Islet of Langerhans (tissue), 1 donor: ENCODE measurements around the gene ARMC12.
"Not testable (repeated sequence)": the region's sequence is repeated elsewhere in the genome, so short reads cannot be mapped to it uniquely, and the experiment has no call there.

Experiments used
- FAIRE-seq: peaks from one replicate; lab custom pipeline; 2011; peaks lifted over from hg19 to GRCh38; lab: Jason Lieb, UNC

ARMC12 gene

DNA sequence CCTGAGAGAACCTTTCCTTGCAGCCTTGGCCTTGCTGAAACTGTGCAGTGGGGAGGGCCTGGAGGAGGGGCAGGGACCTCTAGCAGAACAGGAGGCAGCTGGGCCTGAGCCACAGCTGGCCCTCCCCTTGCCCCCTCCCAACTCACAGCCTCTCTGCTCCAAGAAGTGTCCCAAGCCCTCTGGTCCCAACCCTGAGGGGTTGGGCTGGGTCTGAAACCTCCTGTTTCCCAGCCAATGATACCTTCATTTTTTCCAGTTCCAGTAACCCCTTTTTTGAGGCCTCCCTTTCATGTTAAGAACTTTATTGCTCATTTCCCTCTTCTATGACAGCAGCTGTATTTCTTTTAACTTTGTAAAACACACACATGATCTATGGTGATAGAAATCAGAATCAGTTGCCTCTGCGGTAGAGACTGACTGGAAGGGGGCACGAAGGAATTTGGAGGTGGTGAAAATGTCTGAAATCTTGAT lies 17.9 kb upstream of the ARMC12 start:
- no peak for FAIRE-seq

DNA sequence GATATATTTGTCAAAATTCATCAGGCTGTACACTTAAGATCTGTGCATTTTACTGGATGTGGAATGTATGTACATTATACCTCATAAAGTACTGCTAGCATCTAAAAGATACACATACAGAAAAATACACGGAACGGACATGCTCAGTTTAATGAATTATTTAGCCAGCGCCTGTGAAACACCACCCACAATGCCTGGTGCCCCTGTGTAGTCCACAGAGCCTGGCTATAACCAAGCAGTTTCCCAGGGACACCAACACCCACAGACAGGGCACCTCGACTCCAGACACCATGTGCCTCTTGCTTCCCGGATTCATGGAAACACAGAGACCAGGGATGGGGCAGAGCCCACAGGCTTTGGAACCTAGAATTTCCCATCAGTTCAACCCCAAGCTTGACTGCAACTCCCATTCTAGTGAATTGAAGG lies 17.4 kb upstream of the ARMC12 start:
- FAIRE-seq, result no peak

DNA sequence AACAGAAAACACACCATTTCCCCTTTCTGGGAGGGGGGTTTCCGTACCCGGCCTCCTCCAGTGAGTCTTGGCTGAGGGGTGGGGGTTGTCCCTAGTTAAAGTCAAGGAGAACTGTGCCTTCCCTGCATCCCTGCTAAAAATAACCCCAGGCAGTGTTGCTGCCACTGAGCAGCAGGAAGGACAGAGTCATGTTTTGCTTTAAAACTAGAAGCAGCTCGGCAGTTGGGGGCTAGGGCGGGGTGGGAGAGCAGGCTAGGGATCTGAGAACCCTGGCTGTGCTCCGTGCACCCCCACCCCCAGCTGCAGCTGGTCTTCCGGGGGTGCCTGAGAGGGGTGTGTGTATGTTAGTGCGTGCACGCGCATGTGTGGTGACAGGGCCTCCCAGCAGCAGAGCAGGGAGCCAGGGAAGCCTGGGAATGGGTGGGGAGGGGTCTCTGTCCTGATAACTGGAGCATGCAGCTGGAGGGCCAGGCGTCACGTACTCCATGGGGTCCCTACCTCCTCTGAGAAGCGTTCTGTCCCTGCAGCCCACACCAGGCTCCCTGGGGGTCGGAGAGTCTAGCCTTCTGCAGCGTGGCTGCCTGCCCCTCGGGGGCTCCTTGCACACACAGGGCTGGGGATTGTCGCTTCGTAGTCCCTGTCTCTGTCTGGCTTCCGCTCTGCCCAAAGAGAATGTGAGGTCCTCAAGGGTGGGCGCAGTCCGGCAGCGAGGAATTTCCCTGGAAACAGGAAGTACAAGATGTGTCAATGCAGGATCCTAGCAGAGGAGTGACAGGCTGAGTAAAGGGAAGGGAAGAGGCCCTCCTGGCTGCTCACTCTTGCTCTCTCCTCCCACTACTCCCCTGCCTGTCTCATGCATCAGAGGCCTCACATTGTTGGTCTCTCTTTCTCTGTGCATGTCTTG lies 16.8 kb upstream of the ARMC12 start:
- FAIRE-seq, result no peak

DNA sequence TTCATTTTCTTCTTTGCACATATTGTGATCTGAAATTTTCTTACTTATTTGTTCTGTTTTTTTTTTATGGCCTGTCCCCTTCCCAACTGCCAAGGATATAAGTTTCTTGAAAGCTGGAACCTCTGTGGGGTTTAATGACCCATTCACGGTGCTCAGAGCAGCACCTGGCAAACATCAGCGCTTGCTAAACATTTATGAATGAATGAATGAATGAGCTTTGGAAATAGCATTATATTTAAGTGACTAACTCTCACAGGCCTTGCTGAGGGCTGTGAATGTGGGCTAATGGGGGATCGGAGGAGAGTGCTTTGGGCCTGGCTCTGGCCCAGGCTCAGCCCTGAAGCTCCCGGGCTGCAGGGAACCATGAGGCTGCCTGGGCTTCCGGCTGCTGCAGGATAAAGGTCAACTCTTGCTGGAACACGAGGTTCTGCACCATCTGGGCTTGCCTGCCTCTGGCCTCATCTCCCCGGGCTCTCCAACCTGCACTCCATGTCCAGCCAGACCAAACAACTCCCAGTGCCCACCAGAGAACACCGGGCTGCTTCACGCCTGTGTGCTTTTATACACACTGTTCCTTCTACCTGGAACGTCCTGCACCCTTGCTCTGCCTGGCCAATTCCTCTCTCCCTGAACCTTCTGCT lies 14.6 kb upstream of the ARMC12 start:
- no peak for FAIRE-seq

DNA sequence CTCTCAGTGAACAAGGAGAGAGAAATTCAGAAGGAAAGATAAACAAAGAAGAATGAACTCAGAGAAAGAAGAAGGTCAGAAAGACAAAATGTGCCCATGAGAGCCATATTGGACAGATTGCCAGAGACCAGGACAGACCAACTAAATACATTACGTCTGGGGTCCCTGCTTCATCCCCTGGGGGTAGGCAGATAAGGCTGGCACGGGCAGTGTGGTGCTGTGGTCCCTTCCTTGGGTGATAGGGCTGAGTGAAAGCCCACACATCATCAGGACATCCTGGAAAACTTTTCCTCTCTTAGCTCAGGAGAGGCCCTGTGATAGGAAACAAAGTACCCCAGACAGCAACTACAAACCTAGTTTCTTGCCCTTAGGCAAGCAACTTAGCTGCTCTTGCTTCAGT lies 13.2 kb upstream of the ARMC12 start:
- no peak for FAIRE-seq

DNA sequence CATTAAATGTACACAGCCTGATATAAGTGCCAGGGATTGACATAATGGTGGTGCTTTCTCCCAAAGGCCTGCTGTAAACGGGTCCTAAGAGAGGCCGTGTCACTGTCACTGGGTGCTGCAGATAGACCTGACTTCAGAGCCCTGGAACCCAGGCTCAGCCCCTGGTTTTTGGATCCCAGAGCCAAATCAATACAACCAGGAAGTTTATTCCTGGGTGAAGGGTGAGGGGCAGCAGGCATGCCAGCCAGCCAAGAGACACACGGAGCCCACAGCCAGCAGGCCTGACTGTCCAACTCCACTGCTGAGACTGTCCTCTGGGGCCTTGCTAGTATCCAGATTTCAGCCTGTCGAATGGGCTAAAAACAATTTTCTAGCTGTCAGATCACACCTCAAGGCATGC lies 12.8 kb upstream of the ARMC12 start:
- FAIRE-seq, result no peak

DNA sequence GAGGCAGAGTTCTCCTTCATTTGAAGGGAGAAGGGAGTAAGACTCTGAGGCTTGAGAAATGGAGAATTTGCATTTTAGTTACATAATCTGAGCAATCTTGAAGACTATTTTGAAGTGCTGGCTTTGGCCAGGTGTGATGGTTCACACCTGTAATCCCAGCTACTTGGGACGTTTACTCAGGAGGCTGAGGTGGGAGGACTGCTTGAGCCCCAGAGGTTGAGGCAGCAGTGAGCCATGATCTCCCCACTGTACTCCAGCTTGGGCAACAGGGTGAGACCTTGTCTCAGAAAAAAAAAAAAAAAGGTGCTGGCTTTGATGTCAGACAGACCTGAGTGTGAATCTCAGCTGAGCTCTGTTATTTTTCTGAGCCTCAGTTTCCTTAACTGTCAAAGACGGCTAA lies 12.4 kb upstream of the ARMC12 start:
- FAIRE-seq, result no peak

DNA sequence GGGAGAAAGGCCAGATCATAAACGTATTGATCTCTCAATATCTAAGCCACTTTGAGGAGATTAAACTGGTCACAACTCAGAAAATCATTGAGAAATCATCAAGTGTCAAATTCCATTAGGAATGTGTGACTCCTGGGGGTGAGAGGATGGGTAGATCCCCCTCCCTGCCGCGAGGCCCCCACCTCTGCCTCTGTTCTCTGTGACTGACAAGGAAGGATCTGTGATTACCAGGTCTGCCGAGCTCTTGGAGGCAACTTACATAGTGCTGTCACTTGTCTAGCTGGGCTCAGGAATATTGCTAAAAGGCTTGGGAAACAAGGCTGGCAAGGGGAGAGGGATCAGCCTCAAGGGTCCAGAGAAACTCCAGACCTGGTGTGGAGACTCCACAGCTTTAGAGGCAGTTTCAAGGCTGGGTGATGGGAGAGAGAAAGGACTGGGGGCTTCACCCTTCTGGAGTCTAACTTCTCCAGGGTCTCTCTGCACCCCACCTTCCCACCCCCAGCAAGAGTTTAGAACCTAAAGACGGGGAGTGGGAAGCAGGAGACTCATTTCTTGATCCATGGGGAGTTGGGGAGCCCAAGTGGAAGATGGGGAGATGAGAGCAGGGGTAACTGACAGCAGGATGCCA lies 11.6 kb upstream of the ARMC12 start:
- no peak for FAIRE-seq

DNA sequence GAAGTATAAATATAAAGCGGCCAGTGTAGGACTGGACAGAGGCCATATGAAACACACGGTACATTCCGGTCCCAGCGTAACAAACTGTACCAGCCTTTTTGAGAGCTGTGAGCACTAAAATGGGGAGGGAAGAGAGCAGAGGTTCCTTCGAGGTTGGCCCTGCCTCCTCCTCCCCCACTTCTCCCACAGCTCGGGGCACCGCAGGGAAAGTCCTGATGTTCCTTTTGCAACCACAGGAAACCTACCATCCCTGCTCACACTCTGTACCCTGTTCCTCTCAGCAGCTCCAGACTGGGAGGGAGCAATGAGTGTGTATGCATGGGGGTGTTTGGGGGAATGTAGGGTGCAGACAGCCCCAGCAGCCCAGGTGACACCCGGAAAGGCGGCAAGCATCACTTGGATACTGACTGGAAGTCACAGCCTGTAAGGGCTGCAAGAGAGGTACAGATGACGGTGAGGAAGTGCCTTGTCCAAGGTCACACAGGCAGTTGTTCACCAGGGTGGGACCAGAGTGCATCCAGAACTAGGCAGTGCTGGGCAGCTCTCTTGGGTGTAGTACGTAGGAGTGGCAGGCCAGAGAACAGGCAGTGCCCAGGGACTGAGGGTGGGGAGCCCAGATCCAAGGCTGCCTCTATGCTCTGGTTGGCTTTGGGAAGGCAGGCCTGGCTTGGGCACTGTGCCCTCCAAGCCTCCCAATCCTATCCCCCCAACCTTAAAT lies 11.0 kb upstream of the ARMC12 start:
- no peak for FAIRE-seq

DNA sequence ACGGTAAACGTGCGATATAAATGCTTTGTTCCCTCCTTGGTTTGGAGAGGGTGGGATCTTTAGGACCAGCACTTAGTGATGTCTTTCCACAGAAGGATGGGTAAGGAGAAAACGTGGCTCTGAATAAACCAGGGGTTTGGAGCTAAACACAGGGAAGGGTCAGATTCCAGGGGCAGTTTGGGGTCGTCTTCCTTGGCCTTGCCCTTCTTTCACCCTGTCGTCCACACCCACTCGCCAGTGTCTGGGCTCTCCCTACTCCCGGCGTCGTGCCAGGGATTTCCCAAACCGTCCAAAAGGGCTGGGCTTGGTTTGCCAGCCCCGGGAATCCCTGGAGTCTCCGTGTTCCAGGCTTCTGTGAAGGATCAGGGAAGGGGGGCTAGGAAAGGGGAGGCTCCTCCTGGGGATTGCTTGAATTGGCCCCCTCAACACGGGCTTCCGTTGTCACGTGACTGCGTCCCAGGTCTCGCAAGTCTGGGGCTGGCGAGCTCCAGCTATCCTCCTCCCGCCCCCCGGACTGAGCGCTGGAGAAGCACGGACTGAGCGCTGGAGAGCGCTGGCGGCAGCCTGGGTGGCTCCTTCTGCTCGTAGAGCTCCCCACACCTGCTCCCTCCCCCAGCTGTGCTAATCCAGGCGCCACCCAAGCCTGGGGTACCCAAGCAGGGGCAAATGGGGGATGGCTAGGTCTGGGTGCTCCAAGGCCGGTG lies 9.4 kb upstream of the ARMC12 start:
- FAIRE-seq, result no peak

DNA sequence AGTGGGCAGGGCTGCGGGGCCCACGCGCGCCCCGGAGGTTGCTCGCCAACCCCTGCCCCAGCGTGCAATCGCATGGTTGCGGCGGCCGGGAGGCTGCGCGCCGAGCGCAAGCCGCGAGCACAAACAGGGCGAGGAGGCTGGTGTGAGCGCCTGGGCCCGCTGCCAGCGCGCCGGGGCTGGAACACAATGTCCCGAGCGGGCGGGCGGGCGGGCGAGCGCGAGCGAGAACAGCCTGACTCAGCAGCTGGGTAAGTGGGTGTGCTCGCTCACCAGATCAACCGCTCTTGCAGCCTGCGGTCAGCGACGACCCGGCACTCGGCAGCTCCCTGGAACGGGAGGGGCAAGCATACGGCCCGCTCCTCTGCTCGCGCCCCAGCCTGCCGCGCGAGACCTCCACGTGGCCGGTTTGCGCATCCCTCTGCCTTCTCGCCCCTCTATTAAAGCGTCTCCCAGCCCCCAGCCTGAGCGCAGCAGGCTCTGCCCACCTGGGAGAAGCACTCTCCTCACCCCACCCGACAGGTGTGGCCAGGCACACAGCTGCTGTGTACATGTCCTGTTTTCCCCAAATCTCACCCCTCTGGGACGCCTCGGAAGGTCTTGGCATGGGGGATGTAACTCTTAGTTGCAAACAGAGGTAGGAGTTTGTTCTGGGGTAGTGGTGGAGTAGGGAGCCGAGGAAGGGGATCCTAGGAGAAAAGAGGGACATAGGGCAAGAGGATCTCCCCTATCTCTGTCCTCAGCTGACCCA lies 8.7 kb upstream of the ARMC12 start:
- no peak for FAIRE-seq

DNA sequence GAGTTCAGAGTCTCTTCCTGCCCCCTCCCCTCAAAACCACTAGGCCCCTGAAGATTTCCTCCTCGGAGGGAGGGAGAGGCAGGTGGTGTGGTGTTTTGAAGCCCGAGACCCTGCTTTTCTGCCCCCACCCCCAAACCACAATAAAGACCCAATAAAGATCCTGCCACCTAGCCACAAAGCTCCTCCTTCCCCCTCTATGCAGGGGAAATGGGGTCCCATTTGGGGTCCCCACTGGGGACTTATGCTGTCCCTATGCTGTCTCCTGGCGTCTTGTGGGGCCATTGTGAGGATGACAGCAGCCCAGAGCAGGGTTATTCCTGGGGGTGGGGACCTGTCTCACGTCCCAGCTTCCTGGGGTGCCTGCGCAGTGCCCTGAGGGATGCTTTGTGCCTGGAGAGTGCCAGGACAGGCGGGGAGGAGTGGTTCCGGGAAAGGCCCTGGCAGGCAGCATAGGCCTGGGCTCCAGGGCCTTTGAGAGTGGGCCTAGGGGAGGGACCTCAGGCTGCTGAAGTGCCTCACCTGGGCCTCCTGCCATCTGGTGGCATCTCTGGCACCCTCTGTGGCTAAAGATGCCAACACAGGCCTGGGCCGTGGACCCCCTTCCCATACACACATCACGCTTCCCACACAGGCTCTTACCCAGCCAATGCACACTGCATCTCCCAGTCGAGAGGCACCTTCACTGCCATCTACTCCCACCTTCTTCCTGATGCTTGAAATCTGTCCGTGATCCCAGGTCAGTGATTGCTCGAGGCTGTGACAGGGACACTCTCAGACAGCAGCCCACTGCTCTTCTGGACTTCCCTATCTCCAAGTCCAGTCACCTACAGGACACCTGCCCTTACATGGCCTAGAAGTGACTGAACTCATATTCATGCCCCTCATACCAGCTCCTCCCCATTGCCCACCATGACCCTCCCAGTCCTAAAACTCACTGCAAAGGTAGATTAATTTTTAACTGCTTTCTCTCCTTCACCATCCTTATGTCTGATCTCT lies 7.9 kb upstream of the ARMC12 start:
- FAIRE-seq, result no peak

DNA sequence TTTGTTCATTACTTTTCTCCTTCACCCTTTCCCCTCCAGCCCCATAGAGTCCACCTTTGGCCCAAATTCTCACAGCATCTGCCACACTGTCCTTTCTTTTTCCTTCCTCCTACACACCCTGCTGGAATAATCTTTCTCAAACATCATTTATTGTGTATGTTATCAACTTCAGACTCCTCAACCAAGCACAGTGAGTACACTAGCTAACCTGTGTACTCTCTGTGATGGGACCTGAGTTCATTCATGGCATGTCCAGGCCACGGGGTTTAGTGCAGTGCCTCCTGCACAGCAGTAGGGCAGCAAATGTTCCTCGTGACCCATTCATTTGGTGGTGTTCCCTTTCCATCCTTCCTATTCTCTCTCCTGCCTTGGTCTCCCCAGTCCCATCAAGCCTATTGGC lies 7.1 kb upstream of the ARMC12 start:
- no peak for FAIRE-seq

DNA sequence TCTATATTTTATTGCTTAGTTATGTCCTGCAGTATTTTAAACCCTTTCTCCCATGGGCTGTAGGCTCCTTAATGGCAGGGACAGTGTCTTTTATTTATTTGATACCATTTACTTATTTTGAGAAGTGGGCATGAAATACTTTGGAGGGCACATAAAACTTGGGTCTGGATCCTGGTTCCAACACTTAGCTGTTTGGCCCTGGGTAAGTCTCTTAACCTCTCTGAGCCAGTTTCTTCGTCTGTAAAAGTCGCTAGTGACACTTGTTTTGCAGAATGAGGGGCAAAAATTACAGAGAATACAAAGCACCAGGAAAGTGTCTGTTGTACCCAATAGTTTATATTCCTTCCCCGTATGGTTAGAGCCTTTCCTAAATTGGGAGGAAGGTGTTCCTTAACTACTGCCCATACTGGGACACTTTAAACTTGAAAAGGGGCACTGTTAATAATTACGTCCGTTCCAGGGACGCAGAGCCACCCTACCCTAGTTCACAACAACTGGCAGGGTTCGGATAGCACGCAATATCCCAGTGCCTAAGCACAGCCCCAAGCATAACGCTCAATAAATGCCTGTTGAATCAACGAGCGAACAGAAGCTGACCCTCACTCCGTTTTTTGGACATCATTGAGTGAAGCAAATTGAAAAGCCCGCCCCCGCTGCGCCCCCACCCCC lies 6.0 kb upstream of the ARMC12 start:
- no peak for FAIRE-seq

DNA sequence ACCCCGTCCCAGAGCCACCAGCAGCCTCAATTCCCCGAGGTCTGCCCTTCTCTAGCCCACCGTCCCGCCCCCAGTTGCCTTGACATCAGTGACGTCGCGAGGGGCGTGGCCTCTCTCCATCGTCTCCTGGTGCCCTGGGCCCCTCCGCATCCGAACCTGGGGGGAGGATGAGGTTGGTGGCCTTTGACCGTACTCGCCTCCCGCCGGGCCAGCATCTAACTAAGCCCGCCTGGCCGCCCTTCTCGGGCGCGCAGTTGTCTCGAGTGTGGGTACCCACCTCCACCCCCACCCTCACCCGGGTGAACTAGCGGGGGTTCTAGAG lies 5.5 kb upstream of the ARMC12 start:
- FAIRE-seq, result no peak

DNA sequence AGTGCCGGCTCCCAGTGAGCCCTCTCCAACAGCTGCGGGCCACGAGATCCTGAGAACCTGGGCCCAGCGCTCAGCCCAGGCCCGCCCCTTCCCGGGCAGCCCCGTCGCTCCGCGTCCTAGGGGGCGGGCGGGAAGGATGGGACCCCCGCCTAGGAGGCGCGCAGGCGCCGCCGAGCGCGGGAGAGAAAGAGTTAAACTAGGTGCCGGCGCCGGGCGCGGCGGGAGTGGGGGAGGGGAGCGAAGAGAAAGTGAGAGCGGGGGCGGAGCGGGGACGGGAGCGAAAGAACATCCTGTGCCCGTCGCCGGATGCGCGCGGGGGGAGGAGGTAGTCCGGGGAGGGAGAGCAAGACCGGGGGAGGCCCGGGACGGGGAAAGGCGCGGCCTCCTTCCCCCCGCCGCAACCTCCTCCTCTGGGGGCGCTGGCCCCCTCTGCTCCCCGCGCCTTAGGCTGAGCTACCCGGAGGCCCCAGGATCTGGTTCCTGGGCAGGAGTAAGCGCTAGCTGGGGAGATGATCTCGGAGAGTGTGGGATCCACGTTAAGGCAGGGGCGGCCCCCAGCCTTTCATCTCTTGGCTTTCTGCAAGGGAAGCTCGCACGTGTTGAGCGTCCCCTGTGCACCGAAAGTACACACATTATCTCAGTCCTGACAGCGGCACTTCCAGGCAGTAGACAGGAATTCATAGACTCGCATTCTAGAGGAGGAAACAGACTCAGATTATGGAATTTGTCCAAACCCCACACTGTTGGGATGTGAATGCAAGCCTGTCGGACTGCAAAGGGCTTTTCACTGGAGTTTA lies 4.9 kb upstream of the ARMC12 start:
- no peak for FAIRE-seq

DNA sequence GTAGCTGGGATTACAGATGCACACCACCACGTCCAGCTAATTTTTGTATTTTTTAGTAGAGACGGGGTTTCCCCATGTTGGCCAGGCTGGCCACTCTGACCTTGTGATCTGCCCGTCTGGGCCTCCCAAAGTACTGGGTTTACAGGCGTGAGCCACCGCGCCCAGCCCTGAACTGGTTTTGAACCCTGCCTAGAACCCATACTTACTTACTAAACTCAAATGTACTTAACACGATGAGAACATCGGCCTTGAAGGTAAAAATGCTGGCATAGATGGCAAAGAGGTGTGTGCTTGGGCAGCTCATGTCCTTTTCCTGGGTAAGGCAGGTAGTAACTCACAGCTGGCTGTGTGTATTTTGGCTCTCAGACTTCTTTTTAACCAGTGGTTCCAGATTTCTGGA lies 3.2 kb upstream of the ARMC12 start:
- no peak for FAIRE-seq

DNA sequence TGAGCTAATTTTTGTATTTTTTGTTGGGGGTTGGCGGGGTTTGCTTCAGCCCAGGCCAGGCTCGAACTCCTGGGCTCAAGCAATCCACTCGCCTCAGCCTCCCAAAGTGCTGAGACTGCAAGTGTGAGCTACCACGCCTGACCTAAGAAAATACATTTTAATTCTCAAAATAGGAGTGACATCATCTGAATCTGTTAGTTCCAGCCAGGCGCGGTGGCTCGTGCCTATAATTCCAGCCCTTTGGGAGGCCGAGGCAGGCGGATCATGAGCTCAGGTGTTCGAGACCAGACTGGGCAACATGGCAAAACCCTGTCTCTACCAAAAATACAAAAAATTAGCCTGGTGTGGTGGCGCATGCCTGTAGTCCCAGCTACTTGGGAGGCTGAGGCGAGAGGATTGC lies 2.5 kb upstream of the ARMC12 start:
- FAIRE-seq, result not testable (repeated sequence)

DNA sequence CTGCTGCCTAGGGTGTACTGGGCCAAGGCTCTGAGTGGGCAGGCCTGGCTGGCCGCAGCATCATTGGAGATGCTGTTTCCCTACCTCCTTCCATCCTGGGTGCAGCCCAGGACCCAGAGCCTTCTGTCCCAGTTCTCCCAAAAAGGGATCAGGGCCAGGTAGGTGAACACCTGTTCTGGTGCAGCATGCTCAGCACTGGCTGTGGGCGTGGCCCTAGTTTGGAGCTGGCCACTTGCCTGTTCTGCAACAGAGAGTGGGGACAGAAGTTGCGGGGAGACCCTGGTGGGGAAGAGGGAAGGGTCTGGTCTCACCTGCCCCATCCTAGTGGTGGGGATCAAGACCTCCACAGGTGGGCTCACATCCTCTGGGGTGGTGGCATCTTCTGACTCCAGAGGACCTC lies 1.4 kb upstream of the ARMC12 start:
- FAIRE-seq, result no peak
